HG02610 (cell line): ENCODE results near the gene PAPSS1.

Experiments used
- ATAC-seq: cut with Tn5 transposase; IDR thresholded peaks from one replicate; pipeline ENCODE4 v1.9.1; 2021; ENCODE audit warnings: mild to moderate bottlenecking, moderate library complexity; ENCODE audit not compliant: unreplicated experiment

Gene PAPSS1

DNA sequence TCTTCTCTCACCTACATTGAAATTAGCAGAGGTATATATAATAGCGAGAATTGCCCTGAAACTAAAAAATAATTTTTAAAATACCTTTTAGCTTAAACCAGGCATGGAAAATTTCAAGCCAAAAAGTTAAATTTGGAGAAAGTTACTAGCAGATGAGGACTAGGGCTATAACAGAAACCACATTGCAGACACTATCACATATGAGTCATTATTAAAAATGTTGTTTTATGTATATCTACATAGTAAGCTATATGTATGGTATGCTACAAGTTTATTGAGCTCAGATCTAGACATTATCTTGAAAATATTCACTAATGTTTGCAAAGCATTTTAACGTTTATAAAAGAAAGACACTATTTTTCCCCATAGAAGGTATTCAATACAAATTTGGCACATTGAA lies 147.8 kb downstream of the PAPSS1 start:
- ATAC-seq = no peak

GRCh38 chr4:107570952-107571351 lies 149.1 kb downstream of the PAPSS1 start:
- no peak for ATAC-seq

DNA sequence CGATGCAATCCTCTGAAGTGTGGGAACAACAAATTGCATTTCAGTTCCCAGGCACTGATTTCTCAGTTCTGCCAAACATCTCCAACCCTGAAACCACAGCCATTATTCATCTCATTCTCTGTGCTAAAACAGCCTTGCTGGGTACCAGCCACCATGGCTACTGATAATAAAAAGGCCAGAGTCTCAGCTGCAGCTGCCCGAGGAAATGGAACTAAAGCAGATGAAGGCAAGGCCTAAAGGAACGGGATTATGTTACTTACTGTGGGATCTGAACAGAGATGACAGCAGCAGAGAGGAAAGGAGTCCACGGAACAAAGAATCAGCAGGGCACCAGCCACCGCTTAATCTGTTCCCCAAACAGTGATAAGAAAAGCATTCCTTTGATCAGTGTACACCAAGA lies 155.7 kb downstream of the PAPSS1 start:
- no peak for ATAC-seq
